ENCODE measurements around the gene GRK2. TPM values are rescaled to one million over a fixed set of nuclear protein-coding genes. Genes with fewer than 3 reads are reported as not detected.
A peak's percentile ranks its signal among the peaks of the same experiment; 100 is the strongest.

GRK2 gene
- total RNA-seq, 4 donors from 2014 or later: 104 to 294 (median 160) TPM

DNA sequence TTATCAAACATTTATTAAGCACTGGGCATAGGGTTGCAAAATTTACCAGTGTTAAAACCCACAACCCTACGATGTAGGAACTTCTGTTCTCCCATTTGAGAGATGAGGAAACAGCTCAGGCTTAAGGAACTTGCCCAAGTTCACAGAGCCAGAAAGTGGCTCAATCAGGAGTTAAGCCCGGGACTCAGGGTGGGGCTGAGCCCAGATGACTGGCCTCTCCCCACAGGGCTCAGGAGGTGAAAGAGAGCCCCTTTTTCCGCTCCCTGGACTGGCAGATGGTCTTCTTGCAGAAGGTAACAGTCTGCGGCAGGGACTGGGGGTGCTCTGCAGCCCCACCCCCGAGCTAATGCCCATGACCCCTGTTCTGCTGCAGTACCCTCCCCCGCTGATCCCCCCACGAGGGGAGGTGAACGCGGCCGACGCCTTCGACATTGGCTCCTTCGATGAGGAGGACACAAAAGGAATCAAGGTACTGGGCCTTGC lies 17.2 kb downstream of the GRK2 start:
- Histone ChIP-seq H3K4me1 (peaks cover 13 to 24% (median 21%) of the 10 kb centered on the region in 4 donors), H3K27ac (peak overlapping the region; percentile 30 to 54 (median 44)), H3K4me3 (no peak overlapping the region), H3K9me3 (no peaks in the 10 kb centered on the region), H3K27me3 (no peaks in the 10 kb centered on the region), H3K36me3 (peaks cover 2 to 73% (median 34%) of the 10 kb centered on the region in 4 donors)
- intact Hi-C loops (cut with DNase I; ENCODE audit: low total_unique reads) (no loop called here), in situ Hi-C loops (cut with MboI; ENCODE audit: low pct_ligation_motif_present in 1 of 4, low pct_unique_long_range_greater_than_20kb in 1 of 4, low sequenced_read_pairs in 3 of 4) (no loop called here)
- DNase-seq: no peak
- TF ChIP-seq CTCF (IDR thresholded peaks at IDR 0.05) (no peak), POLR2AphosphoS5 (IDR thresholded peaks at IDR 0.05) (no peak), POLR2A (IDR thresholded peaks at IDR 0.05) (no peak), EP300 (IDR thresholded peaks at IDR 0.05; ENCODE audit: low read depth) (no peak)
- 86% methylated on average over 13 of the region's 13 CpGs; no CpG with 5 or more reads in 1 of the 2 donors for WGBS, 2 donors (ENCODE audit: low coverage in 1 of 2)

DNA sequence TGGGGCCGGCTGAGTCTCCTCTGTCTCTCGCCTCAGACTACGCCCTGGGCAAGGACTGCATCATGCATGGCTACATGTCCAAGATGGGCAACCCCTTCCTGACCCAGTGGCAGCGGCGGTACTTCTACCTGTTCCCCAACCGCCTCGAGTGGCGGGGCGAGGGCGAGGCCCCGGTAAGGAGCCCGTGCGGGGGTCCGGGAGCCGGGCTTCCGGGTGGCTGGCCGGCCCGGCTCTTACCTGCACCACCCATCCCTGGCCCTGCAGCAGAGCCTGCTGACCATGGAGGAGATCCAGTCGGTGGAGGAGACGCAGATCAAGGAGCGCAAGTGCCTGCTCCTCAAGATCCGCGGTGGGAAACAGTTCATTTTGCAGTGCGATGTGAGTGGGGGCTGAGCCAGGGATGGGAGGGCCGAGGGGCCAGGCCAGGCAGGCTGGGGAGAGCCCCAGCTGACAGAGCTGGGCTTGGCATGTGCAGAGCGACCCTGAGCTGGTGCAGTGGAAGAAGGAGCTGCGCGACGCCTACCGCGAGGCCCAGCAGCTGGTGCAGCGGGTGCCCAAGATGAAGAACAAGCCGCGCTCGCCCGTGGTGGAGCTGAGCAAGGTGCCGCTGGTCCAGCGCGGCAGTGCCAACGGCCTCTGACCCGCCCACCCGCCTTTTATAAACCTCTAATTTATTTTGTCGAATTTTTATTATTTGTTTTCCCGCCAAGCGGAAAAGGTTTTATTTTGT lies 18.7 kb downstream of the GRK2 start:
- intact Hi-C loops (cut with DNase I; ENCODE audit: low total_unique reads): no loop called here
- Histone ChIP-seq H3K9me3 (no peaks in the 10 kb centered on the region), H3K27me3 (no peaks in the 10 kb centered on the region), H3K4me3 (no peak overlapping the region), H3K36me3 (peaks cover 2 to 62% (median 31%) of the 10 kb centered on the region in 4 donors), H3K27ac (peak overlapping the region in 3 of 4 donors; percentile 10 to 100 (median 95)), H3K4me1 (peaks cover 14 to 27% (median 21%) of the 10 kb centered on the region in 4 donors)
- in situ Hi-C loops (cut with MboI; ENCODE audit: low pct_ligation_motif_present in 1 of 4, low pct_unique_long_range_greater_than_20kb in 1 of 4, low sequenced_read_pairs in 3 of 4): no loop called here
- TF ChIP-seq POLR2A (IDR thresholded peaks at IDR 0.05): no peak
- 40 to 91% methylated on average over 1 to 45 of the region's 45 CpGs for WGBS, 2 donors (ENCODE audit: low coverage in 1 of 2)
- no peak for DNase-seq

DNA sequence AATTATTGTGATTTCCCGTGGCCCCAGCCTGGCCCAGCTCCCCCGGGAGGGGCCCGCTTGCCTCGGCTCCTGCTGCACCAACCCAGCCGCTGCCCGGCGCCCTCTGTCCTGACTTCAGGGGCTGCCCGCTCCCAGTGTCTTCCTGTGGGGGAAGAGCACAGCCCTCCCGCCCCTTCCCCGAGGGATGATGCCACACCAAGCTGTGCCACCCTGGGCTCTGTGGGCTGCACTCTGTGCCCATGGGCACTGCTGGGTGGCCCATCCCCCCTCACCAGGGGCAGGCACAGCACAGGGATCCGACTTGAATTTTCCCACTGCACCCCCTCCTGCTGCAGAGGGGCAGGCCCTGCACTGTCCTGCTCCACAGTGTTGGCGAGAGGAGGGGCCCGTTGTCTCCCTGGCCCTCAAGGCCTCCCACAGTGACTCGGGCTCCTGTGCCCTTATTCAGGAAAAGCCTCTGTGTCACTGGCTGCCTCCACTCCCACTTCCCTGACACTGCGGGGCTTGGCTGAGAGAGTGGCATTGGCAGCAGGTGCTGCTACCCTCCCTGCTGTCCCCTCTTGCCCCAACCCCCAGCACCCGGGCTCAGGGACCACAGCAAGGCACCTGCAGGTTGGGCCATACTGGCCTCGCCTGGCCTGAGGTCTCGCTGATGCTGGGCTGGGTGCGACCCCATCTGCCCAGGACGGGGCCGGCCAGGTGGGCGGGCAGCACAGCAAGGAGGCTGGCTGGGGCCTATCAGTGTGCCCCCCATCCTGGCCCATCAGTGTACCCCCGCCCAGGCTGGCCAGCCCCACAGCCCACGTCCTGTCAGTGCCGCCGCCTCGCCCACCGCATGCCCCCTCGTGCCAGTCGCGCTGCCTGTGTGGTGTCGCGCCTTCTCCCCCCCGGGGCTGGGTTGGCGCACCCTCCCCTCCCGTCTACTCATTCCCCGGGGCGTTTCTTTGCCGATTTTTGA lies 19.5 kb downstream of the GRK2 start:
- Histone ChIP-seq H3K4me1 (peaks cover 22 to 35% (median 29%) of the 10 kb centered on the region in 4 donors), H3K9me3 (no peaks in the 10 kb centered on the region), H3K27ac (peak overlapping the region; percentile 91 to 100 (median 98)), H3K36me3 (peaks cover 2 to 54% (median 27%) of the 10 kb centered on the region in 4 donors), H3K27me3 (no peaks in the 10 kb centered on the region), H3K4me3 (no peak overlapping the region)
- WGBS, 2 donors (ENCODE audit: low coverage in 1 of 2): 79 to 81% methylated on average over 15 to 39 of the region's 39 CpGs
- DNase-seq: no peak
- intact Hi-C loops (cut with DNase I; ENCODE audit: low total_unique reads) (no loop called here), in situ Hi-C loops (cut with MboI; ENCODE audit: low pct_ligation_motif_present in 1 of 4, low pct_unique_long_range_greater_than_20kb in 1 of 4, low sequenced_read_pairs in 3 of 4) (no loop called here)
- TF ChIP-seq POLR2A (IDR thresholded peaks at IDR 0.05): no peak
- no peak for TF ChIP-seq CTCF (IDR thresholded peaks at IDR 0.05)
- no peak for TF ChIP-seq EP300 (IDR thresholded peaks at IDR 0.05; ENCODE audit: low read depth)
- TF ChIP-seq POLR2AphosphoS5 (IDR thresholded peaks at IDR 0.05): no peak

- TF ChIP-seq POLR2A (IDR thresholded peaks at IDR 0.05) (no peak), EP300 (IDR thresholded peaks at IDR 0.05; ENCODE audit: low read depth) (no peak), CTCF (IDR thresholded peaks at IDR 0.05) (no peak), POLR2AphosphoS5 (IDR thresholded peaks at IDR 0.05) (no peak)
- intact Hi-C loops (cut with DNase I; ENCODE audit: low total_unique reads): no loop called here
- 76% methylated on average over 8 of the region's 8 CpGs; no CpG with 5 or more reads in 1 of the 2 donors for WGBS, 2 donors (ENCODE audit: low coverage in 1 of 2)
- H3K9me3 ChIP-seq: no peaks in the 10 kb centered on the region
- in situ Hi-C loops (cut with MboI; ENCODE audit: low pct_ligation_motif_present in 1 of 4, low pct_unique_long_range_greater_than_20kb in 1 of 4, low sequenced_read_pairs in 3 of 4): no loop called here
- H3K27ac ChIP-seq: peak overlapping the region; percentile 91 to 100 (median 98)
- DNase-seq: no peak
- no peak overlapping the region for H3K4me3 ChIP-seq
- H3K4me1 ChIP-seq: peaks cover 22 to 35% (median 32%) of the 10 kb centered on the region in 4 donors
- no peaks in the 10 kb centered on the region for H3K27me3 ChIP-seq
- peaks cover 0 to 44% (median 24%) of the 10 kb centered on the region in 4 donors for H3K36me3 ChIP-seq
Measured at GRCh38 chr11:67286621-67287333, 20.5 kb downstream of the GRK2 start.
